HEK293T (cell line): Measurements from ENCODE around the gene GDA.

Experiments used
- CTCF ChIA-PET: fragments of 350-600 bp; formaldehyde crosslinking; extraction: SDS; loops from one replicate; lab custom pipeline; 2021; ENCODE audit warnings: antibody characterized with exemption, inconsistent platforms; lab: Yijun Ruan, JAX
- POLR2A ChIA-PET: fragments of 350-600 bp; formaldehyde crosslinking; extraction: SDS; loops from one replicate; lab custom pipeline; 2020; ENCODE audit warnings: antibody characterized with exemption, inconsistent platforms; lab: Yijun Ruan, JAX
- DNase-seq: peaks from one replicate; pipeline ENCODE4 v3.0.0; 2012; ENCODE audit warnings: mixed read lengths; ENCODE audit errors: extremely low spot score
- ARNT ChIP-seq: fragments of 450-650 bp; IDR thresholded peaks from 2 replicates; pipeline ENCODE4 v1.6.1; 2017; ENCODE audit warnings: mild to moderate bottlenecking
- BHLHE40 ChIP-seq: fragments of 450-650 bp; IDR thresholded peaks from 2 replicates; pipeline ENCODE4 v1.6.1; 2016; ENCODE audit warnings: mild to moderate bottlenecking, moderate library complexity, borderline replicate concordance
- CTBP1 ChIP-seq: fragments of 450-650 bp; IDR thresholded peaks from 2 replicates; pipeline ENCODE4 v1.6.1; 2016; ENCODE audit warnings: borderline replicate concordance
- ELF4 ChIP-seq: fragments of 450-650 bp; IDR thresholded peaks from 2 replicates; pipeline ENCODE4 v1.6.1; 2017; ENCODE audit warnings: antibody characterized with exemption
- FOXA1 ChIP-seq: fragments of 450-650 bp; IDR thresholded peaks from 2 replicates; pipeline ENCODE4 v1.6.1; 2016; ENCODE audit warnings: mild to moderate bottlenecking
- FOXK2 ChIP-seq: fragments of 450-650 bp; IDR thresholded peaks from 2 replicates; pipeline ENCODE4 v1.6.1; 2016; ENCODE audit warnings: mild to moderate bottlenecking
- FOXM1 ChIP-seq: fragments of 450-650 bp; IDR thresholded peaks from 2 replicates; pipeline ENCODE4 v1.6.1; 2017; ENCODE audit warnings: mild to moderate bottlenecking, borderline replicate concordance
- HDGF ChIP-seq: fragments of 450-650 bp; IDR thresholded peaks from 2 replicates; pipeline ENCODE4 v1.6.1; 2017; ENCODE audit warnings: antibody characterized with exemption, borderline replicate concordance
- L3MBTL2 ChIP-seq: fragments of 450-650 bp; conservative IDR thresholded peaks from 2 replicates; pipeline ENCODE4 v1.6.1; 2016; ENCODE audit warnings: mild to moderate bottlenecking
- LEF1 ChIP-seq: fragments of 450-650 bp; IDR thresholded peaks from 2 replicates; pipeline ENCODE4 v1.6.1; 2017; ENCODE audit warnings: mild to moderate bottlenecking, borderline replicate concordance
- NFRKB ChIP-seq: fragments of 450-650 bp; IDR thresholded peaks from 2 replicates; pipeline ENCODE4 v1.6.1; 2016; ENCODE audit warnings: mild to moderate bottlenecking, moderate library complexity
- PKNOX1 ChIP-seq: fragments of 450-650 bp; IDR thresholded peaks from 2 replicates; pipeline ENCODE4 v1.6.1; 2016
- SP1 ChIP-seq: fragments of 450-650 bp; IDR thresholded peaks from 2 replicates; pipeline ENCODE4 v1.6.1; 2017
- SUZ12 ChIP-seq: fragments of 450-650 bp; IDR thresholded peaks from 2 replicates; pipeline ENCODE4 v1.6.1; 2016; ENCODE audit warnings: mild to moderate bottlenecking
- TARDBP ChIP-seq: fragments of 450-650 bp; IDR thresholded peaks from 2 replicates; pipeline ENCODE4 v1.6.1; 2016
- ZNF384 ChIP-seq: fragments of 450-650 bp; IDR thresholded peaks from 2 replicates; pipeline ENCODE4 v1.6.1; 2016

GDA gene

GRCh38 chr9:72210522-72210921 lies 61.3 kb downstream of the GDA start:
- POLR2A ChIA-PET: no interaction called here
- TF ChIP-seq NFRKB (no peak), ELF4 (no peak), TARDBP (no peak)
- CTCF ChIA-PET: no interaction called here
- DNase-seq: no peak

- TF ChIP-seq TARDBP: no peak
- POLR2A ChIA-PET: no interaction called here
- no peak for DNase-seq
- CTCF ChIA-PET: no interaction called here
These were observed 61.8 kb downstream of the GDA start for GRCh38 chr9:72211047-72211446.

GRCh38 chr9:72213906-72214305 lies 64.7 kb downstream of the GDA start:
- POLR2A ChIA-PET: no interaction called here
- CTCF ChIA-PET: interaction anchor here (0.6 kb wide), 1 partner anchor 58 kb away, joined by 6 read pairs; no protein-coding TSS in a partner anchor
- TF ChIP-seq ZNF384 (no peak), SP1 (no peak), TARDBP (no peak), FOXM1 (no peak), BHLHE40 (no peak), ELF4 (no peak), SUZ12 (no peak), HDGF (no peak), ARNT (no peak), PKNOX1 (no peak)
- DNase-seq: no peak

GRCh38 chr9:72217306-72217842 lies 68.1 kb downstream of the GDA start:
- POLR2A ChIA-PET: no interaction called here
- TF ChIP-seq PKNOX1: no peak
- no peak for TF ChIP-seq FOXM1
- TF ChIP-seq ARNT: no peak
- TF ChIP-seq SUZ12: no peak
- no peak for TF ChIP-seq LEF1
- no peak for TF ChIP-seq ELF4
- no peak for TF ChIP-seq BHLHE40
- no peak for TF ChIP-seq NFRKB
- TF ChIP-seq HDGF: no peak
- TF ChIP-seq ZNF384: no peak
- no peak for TF ChIP-seq SP1
- TF ChIP-seq FOXK2: no peak
- DNase-seq: no peak
- CTCF ChIA-PET: no interaction called here

- ChIA-PET CTCF (no interaction called here), POLR2A (no interaction called here)
- DNase-seq: no peak
- TF ChIP-seq PKNOX1: no peak
- TF ChIP-seq ARNT: no peak
These were observed 71.3 kb downstream of the GDA start for GRCh38 chr9:72220589-72220988.

- ChIA-PET CTCF (no interaction called here), POLR2A (no interaction called here)
- TF ChIP-seq HDGF (no peak), SP1 (no peak), FOXA1 (no peak), ELF4 (no peak), NFRKB (no peak), SUZ12 (no peak), BHLHE40 (no peak), FOXM1 (no peak), PKNOX1 (no peak), LEF1 (no peak), CTBP1 (no peak), ARNT (no peak), TARDBP (no peak), ZNF384 (no peak), L3MBTL2 (no peak), FOXK2 (no peak)
- DNase-seq: no peak
These were observed 77.0 kb downstream of the GDA start for GRCh38 chr9:72226146-72226812.

GRCh38 chr9:72228282-72228681 lies 79.0 kb downstream of the GDA start:
- CTCF ChIA-PET: no interaction called here
- POLR2A ChIA-PET: no interaction called here
- TF ChIP-seq ELF4: no peak
- no peak for TF ChIP-seq ZNF384
- TF ChIP-seq CTBP1: no peak
- no peak for TF ChIP-seq HDGF
- TF ChIP-seq TARDBP: no peak
- no peak for TF ChIP-seq FOXK2
- TF ChIP-seq L3MBTL2: no peak
- no peak for TF ChIP-seq FOXA1
- no peak for DNase-seq
